Activated CD4-positive, alpha-beta T cell treated with anti-CD3 and anti-CD28 coated beads, Interleukin-2, amount 10 ng/mL, durations not matched to agents 7 days and 5 days (primary cell): ENCODE results near the gene MAPK1IP1L. TPM values are rescaled to one million over a fixed set of nuclear protein-coding genes. Genes with fewer than 3 reads are reported as not detected.
"Not testable (repeated sequence)": the region's sequence is repeated elsewhere in the genome, so short reads cannot be mapped to it uniquely, and the experiment has no call there.

Source experiments
- CTCF ChIA-PET: fragments of 350-600 bp; sonication (Branson Sonifier 250); formaldehyde crosslinking; loops from one replicate; lab custom pipeline; 2021; ENCODE audit warnings: antibody characterized with exemption; lab: Charles Lee
- POLR2A ChIA-PET: fragments of 350-600 bp; sonication (Branson Sonifier 250); formaldehyde crosslinking; loops from one replicate; lab custom pipeline; 2021; ENCODE audit warnings: antibody characterized with exemption; lab: Charles Lee
- DNase-seq: peaks from one replicate; pipeline ENCODE4 v3.0.0-alpha.2; 2020
- H3K27ac Mint-ChIP-seq: one replicate; pipeline ENCODE4 v1.8.0; 2021; ENCODE audit warnings: mild to moderate bottlenecking, moderate library complexity, mixed read lengths
- H3K27me3 Mint-ChIP-seq: one replicate; pipeline ENCODE4 v1.8.0; 2021; ENCODE audit warnings: mixed read lengths
- H3K36me3 Mint-ChIP-seq: one replicate; pipeline ENCODE4 v1.8.0; 2021; ENCODE audit warnings: low read depth, mixed read lengths
- H3K4me1 Mint-ChIP-seq: one replicate; pipeline ENCODE4 v1.8.0; 2021; ENCODE audit warnings: mixed read lengths
- H3K4me3 Mint-ChIP-seq: one replicate; pipeline ENCODE4 v1.8.0; 2021; ENCODE audit warnings: mild to moderate bottlenecking, moderate library complexity, mixed read lengths
- H3K9me3 Mint-ChIP-seq: one replicate; pipeline ENCODE4 v1.8.0; 2021; ENCODE audit warnings: mixed read lengths
- total RNA-seq, 2 experiments: library from RNA; stranded (reverse); gene quantifications; one replicate each; pipeline ENCODE4 v1.2.3, GENCODE V29; 2021

The MAPK1IP1L gene
- total RNA-seq, 2 experiments from 2014 or later: 94.3 to 118 TPM

DNA sequence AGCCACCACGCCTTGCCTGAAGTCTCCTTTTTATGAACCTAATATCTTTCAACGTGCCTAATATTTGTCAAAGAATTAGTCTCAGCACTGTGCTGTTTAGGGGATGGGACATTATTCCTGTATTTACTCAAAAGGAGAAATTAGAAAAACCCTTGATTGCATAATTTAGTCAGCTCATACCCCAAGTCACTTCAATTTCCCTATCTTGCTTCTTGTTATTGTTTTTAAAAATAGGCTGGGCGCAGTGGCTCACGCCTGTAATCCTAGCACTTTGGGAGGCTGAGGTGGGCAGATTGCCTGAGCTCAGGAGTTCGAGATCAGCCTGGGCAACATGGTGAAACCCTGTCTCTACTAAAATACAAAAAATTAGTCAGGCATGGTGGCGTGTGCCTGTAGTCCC is 28.5 kb downstream of the MAPK1IP1L start:
- POLR2A ChIA-PET, DNase-seq, H3K27me3 Mint-ChIP-seq, H3K4me1 Mint-ChIP-seq, H3K9me3 Mint-ChIP-seq, H3K27ac Mint-ChIP-seq, H3K36me3 Mint-ChIP-seq, H3K4me3 Mint-ChIP-seq: not testable (repeated sequence)
- CTCF ChIA-PET: interaction anchor here (1.9 to 3.0 kb wide), 2 partner anchors 8 to 15 kb away, joined by 5 to 11 read pairs; no protein-coding TSS in a partner anchor

DNA sequence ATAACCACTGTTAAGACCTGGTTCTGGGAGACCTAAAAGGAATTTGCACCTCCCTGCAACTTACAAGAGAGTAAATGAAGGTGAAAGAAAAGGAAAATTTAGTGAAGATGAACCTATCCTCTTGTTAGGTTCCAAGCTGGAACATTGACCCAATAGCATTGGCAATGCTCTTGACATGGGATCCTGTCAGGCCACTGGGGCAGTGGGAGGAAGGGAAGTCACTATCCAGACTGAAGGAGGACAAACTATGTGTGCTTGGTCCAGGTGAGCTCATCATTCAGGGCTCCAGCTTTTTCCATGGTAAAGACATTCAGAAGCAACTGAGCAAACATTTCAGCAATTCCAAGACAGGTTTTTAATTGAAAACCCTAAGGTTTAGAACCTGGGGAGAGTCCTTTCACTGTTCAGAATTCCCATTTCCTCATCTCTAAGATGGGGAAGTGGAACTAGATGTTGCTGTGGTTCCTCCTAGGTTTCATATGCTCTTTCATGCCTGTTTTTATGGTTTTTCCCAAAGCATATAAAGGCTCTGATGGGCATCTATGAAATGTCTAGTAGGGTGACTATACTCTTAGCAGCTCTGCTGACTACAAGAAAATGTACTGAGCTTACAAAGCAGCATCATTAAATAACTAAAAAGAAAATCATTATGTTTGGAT is 33.1 kb downstream of the MAPK1IP1L start:
- Mint-ChIP-seq H3K36me3 (no peaks in the 10 kb centered on the region), H3K9me3 (no peaks in the 10 kb centered on the region), H3K4me1 (peaks cover 2% of the 10 kb centered on the region), H3K4me3 (no peak overlapping the region), H3K27me3 (peaks cover 6% of the 10 kb centered on the region), H3K27ac (no peak overlapping the region)
- CTCF ChIA-PET: interaction anchor here (0.9 to 1.7 kb wide), 5 partner anchors 9 to 33 kb away, joined by 3 to 4 read pairs (median 3); partner anchors contain the start of gene MAPK1IP1L
- DNase-seq: no peak
- POLR2A ChIA-PET: no interaction called here

DNA sequence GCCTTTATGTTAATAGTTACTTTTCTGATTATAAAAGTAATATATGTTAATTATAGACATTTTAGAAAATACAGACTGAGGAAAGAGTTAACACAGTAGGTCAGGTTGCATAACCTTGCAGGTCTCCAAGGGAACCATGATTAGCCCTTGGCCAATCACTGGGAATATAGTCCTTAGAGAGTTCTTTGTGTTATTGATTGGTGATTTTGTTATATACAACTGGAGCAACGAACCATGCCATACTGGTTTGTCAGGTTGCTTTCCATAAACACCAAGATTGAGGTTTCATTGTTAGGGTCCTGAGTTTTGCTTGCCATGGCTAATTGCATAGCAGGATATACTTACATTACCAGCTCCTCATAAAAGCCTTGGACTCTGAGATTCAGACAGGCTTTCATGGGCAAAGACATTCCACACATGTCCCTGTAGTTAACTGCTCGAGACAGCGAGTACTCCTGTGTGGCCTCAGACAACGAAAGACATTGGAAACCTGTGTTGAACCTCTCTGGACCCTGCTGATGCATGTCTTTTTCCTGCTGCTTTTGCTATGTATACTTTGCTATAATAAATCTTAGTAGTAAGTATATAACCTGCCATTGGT is 33.7 kb downstream of the MAPK1IP1L start:
- ChIA-PET POLR2A (no interaction called here), CTCF (interaction anchor here (1.0 to 1.7 kb wide), 4 partner anchors 9 to 34 kb away, joined by 3 to 4 read pairs (median 4); partner anchors contain the start of gene MAPK1IP1L)
- Mint-ChIP-seq H3K27me3 (peaks cover 7% of the 10 kb centered on the region), H3K9me3 (no peaks in the 10 kb centered on the region), H3K27ac (no peak overlapping the region), H3K4me3 (no peak overlapping the region), H3K4me1 (peaks cover 3% of the 10 kb centered on the region), H3K36me3 (no peaks in the 10 kb centered on the region)
- no peak for DNase-seq

DNA sequence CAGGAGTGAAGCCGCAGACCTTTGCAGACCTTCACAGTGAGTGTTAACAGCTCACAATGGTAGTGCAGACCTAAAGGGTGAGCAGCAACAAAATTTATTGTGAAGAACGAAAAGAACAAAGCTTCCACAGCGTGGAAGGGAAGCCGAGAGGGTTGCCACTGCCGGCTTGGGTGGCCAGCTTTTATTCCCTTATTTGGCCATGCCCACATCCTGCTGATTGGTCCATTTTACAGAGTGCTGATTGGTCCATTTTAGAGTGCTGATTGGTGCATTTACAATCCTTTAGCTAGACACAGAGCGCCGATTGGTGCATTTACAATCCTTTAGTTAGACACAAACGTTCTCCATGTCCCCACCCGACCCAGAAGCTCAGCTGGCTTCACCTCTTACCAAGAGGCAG is 35.5 kb downstream of the MAPK1IP1L start:
- CTCF ChIA-PET: interaction anchor here (0.7 to 2.5 kb wide), 4 partner anchors 8 to 39 kb away, joined by 3 to 11 read pairs (median 4); partner anchors contain the start of gene MAPK1IP1L
- POLR2A ChIA-PET: no interaction called here
- peaks cover 7% of the 10 kb centered on the region for H3K27me3 Mint-ChIP-seq
- no peaks in the 10 kb centered on the region for H3K9me3 Mint-ChIP-seq
- no peak for DNase-seq
- H3K27ac Mint-ChIP-seq: no peak overlapping the region
- no peaks in the 10 kb centered on the region for H3K36me3 Mint-ChIP-seq
- peaks cover 10% of the 10 kb centered on the region for H3K4me1 Mint-ChIP-seq
- H3K4me3 Mint-ChIP-seq: no peak overlapping the region

DNA sequence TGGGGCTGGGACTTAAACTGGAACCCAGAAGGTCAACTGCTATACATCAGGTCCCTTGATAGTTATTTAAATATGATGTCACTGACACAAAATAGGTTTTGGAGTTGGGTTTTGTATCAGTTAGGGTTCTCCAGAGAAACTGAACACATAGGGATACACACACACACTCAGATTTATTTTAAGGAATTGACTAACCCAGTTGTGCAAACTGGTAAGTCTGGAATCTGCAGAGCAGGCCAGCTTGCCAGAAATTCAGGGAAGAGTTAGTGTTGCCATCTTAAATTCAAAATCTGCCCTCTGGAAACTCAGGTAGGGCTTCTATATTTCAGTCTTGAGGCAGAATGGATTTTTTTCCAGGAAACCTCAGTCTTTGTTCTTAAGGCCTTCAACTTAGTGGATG is 36.9 kb downstream of the MAPK1IP1L start:
- Mint-ChIP-seq H3K4me1 (peaks cover 23% of the 10 kb centered on the region), H3K27ac (no peak overlapping the region), H3K4me3 (no peak overlapping the region), H3K27me3 (peaks cover 7% of the 10 kb centered on the region), H3K9me3 (no peaks in the 10 kb centered on the region), H3K36me3 (no peaks in the 10 kb centered on the region)
- no peak for DNase-seq
- ChIA-PET CTCF (interaction anchor here (1.7 to 2.5 kb wide), 2 partner anchors 10 to 14 kb away, joined by 4 to 11 read pairs; no protein-coding TSS in a partner anchor), POLR2A (no interaction called here)

DNA sequence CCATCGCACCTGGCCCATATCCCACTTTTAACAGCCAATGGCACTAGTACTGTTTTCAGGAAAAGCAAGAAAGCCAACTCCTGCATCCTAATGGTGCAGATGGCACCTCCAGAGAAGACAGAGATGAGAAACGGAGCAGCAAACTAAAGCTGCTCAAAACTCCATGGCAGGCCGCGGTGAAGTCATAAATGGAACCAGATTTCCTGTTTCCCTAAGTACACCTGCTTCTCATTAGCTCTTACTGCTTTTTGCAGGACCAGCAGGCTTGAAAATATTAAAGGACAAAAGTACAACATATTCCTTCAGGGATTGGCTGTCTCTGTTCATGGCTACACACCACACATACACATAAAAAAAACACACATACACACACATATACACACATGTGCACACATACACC is 40.9 kb downstream of the MAPK1IP1L start:
- no peak for DNase-seq
- no peaks in the 10 kb centered on the region for H3K36me3 Mint-ChIP-seq
- peaks cover 28% of the 10 kb centered on the region for H3K4me1 Mint-ChIP-seq
- CTCF ChIA-PET: interaction anchor here (0.8 to 1.6 kb wide), 6 partner anchors 10 to 46 kb away, joined by 3 to 4 read pairs (median 3); no protein-coding TSS in a partner anchor
- POLR2A ChIA-PET: no interaction called here
- H3K4me3 Mint-ChIP-seq: no peak overlapping the region
- no peak overlapping the region for H3K27ac Mint-ChIP-seq
- peaks cover 2% of the 10 kb centered on the region for H3K27me3 Mint-ChIP-seq
- no peaks in the 10 kb centered on the region for H3K9me3 Mint-ChIP-seq

DNA sequence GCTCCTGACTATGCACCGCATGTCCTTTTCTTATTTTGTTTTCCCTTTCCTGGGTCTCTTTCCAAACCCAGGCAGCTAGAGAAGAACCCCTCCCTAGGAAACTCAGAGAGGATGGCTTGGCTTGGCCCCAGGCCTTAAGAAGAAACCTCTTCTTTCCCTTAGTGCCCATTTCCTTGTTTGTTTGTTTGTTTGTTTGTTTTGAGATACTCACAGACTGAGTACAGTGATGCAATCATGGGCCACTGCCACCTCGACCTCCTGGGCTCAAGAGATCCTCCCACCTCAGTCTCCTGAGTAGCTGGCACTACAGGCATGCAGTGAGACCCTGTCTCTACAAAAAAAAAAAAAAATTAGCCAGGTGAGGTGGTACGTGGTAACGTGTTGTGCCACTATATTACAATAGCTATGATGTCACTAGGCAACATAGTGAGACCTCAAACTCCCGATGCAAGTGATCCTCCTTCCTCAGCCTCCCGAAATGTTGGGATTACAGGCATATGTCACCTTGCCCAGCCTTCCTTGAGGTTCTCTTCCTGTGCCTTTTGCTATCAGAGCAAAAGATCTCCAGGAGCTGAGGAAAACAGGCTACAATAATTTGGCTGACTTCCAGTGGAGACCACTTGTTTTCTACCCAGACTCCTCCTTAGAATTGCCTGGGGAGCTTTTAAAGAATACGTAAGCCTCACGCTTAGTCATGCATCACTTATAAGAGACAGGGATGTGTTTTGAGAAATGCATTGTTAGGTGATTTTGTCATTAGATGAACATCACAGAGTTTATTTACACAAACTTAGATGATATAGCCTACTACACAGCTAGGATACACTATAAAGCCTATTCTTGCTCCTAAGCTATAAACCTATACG is 43.1 kb downstream of the MAPK1IP1L start:
- no peaks in the 10 kb centered on the region for H3K9me3 Mint-ChIP-seq
- no peaks in the 10 kb centered on the region for H3K36me3 Mint-ChIP-seq
- no peak for DNase-seq
- ChIA-PET CTCF (interaction anchor here (1.1 to 2.2 kb wide), 11 partner anchors 9 to 66 kb away, joined by 3 to 8 read pairs (median 4); no protein-coding TSS in a partner anchor), POLR2A (no interaction called here)
- no peak overlapping the region for H3K27ac Mint-ChIP-seq
- H3K4me3 Mint-ChIP-seq: no peak overlapping the region
- H3K27me3 Mint-ChIP-seq: peaks cover under 1% of the 10 kb centered on the region
- H3K4me1 Mint-ChIP-seq: peaks cover 44% of the 10 kb centered on the region

DNA sequence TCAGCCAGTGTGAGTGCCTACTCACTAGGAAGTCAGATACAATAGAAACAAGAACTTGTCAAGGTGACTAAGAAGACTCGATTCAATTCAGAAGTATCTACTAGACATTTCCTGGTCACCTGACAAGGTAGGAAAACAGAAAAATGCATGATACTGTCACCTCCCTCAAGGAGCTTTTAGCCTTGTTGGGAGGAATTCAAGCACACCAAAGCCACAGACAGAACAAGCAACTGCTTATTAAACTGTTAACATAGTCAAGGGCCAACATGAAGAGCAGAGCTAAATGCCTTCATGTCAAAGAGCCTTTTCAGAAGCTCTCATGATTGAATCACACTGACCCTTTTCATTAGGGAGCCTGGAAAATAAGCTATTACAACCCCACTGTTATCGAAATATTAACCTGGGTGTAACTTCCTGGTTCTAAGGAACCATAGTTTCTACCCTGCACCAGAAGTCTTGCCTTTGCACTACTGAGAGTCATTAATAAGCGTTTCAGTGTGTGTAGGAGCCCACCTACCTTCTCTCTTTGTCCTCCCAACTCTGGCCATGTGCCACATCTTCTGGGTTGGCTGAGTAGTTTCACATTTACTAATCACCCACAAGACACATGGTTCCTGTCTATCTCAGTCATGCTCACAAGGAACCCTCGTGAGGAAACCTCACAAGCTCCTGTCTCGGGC is 46.6 kb downstream of the MAPK1IP1L start:
- Mint-ChIP-seq H3K4me1 (peaks cover 53% of the 10 kb centered on the region), H3K27ac (peak overlapping the region; percentile 89), H3K4me3 (peak overlapping the region; percentile 19), H3K27me3 (no peaks in the 10 kb centered on the region), H3K9me3 (no peaks in the 10 kb centered on the region), H3K36me3 (no peaks in the 10 kb centered on the region)
- POLR2A ChIA-PET: no interaction called here
- peak; percentile 61 for DNase-seq
- CTCF ChIA-PET: interaction anchor here (0.6 to 2.5 kb wide), 8 partner anchors 10 to 52 kb away, joined by 3 to 11 read pairs (median 4); partner anchors contain the start of gene MAPK1IP1L

DNA sequence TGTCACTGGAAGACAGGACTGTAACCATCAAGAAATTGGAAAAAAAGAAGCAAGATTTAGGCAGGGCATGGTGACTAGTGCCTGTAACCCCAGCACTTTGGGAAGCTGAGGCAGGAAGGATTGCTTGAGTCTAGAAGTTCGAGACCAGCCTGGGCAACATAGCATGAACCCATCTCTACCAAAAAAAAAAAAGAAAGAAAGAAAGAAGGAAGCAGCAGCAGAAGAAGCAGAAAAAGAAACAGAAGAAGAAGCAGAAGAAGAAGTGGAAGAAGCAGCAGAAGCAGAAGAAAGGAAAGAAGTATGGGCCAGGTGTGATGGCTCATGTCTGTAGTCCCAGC is 47.1 kb downstream of the MAPK1IP1L start:
- H3K9me3 Mint-ChIP-seq: peaks cover under 1% of the 10 kb centered on the region
- no peaks in the 10 kb centered on the region for H3K27me3 Mint-ChIP-seq
- H3K4me3 Mint-ChIP-seq: peak overlapping the region; percentile 19
- ChIA-PET CTCF (interaction anchor here (0.6 to 2.5 kb wide), 8 partner anchors 9 to 53 kb away, joined by 3 to 11 read pairs (median 4); partner anchors contain the start of gene MAPK1IP1L), POLR2A (no interaction called here)
- H3K27ac Mint-ChIP-seq: peak overlapping the region; percentile 89
- no peaks in the 10 kb centered on the region for H3K36me3 Mint-ChIP-seq
- H3K4me1 Mint-ChIP-seq: peaks cover 56% of the 10 kb centered on the region
- DNase-seq: no peak

DNA sequence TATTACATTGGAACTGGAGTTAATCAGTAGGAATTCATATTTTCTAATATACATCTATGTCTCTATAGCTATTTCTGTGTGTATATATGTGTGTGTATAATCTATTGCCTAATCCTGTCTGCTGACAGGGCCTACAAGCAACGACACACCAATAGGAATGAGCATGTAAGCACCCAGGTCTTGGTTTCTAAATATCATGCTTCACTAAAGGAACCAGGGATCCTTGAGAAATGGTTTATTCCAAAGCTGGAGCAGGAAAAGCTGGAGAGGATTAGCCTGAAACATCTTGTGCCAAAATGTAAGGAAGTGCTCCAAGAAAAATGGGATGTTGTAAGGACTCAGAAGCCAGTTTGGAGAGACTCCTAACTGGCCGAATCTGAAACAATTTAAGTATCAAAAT is 48.3 kb downstream of the MAPK1IP1L start:
- no peak for DNase-seq
- Mint-ChIP-seq H3K27me3 (no peaks in the 10 kb centered on the region), H3K4me1 (peaks cover 68% of the 10 kb centered on the region), H3K4me3 (no peak overlapping the region), H3K9me3 (peaks cover 11% of the 10 kb centered on the region), H3K36me3 (peaks cover 12% of the 10 kb centered on the region), H3K27ac (peak overlapping the region; percentile 22)
- POLR2A ChIA-PET: interaction anchor here (0.6 kb wide), 1 partner anchor 1692 kb away, joined by 5 read pairs; no protein-coding TSS in a partner anchor
- CTCF ChIA-PET: interaction anchor here (0.6 to 2.5 kb wide), 8 partner anchors 8 to 104 kb away, joined by 3 to 11 read pairs (median 4); no protein-coding TSS in a partner anchor

DNA sequence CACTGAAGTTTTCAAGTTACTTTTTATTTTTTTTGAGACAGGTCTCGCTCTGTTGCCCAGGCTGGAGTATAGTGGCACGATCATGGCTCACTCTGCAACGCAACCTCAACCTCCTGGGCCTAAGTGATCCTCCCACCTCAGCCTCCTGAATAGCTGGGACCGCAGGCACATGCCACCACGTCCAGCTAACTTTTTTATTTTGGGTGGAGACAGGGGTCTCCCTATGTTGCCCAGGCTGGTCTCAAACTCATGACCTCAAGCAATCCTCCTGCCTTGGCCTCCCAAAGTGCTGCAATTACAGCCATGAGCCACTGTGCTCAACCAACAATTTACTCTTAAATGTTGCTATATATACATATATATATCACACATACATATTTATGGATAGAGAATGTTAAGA is 50.3 kb downstream of the MAPK1IP1L start:
- Mint-ChIP-seq H3K4me1 (peaks cover 72% of the 10 kb centered on the region), H3K36me3 (peaks cover 14% of the 10 kb centered on the region), H3K27ac (peak overlapping the region; percentile 99), H3K9me3 (peaks cover 11% of the 10 kb centered on the region), H3K27me3 (no peaks in the 10 kb centered on the region), H3K4me3 (no peak overlapping the region)
- DNase-seq: no peak
- ChIA-PET POLR2A (no interaction called here), CTCF (interaction anchor here (0.9 to 2.1 kb wide), 8 partner anchors 10 to 50 kb away, joined by 3 to 11 read pairs (median 3); partner anchors contain the start of gene MAPK1IP1L)
